Umbilical cord (tissue), 2 donors: ENCODE data around the gene STAC. TPM values are rescaled to one million over a fixed set of nuclear protein-coding genes. Genes with fewer than 3 reads are reported as not detected.
"Not testable (repeated sequence)": the region's sequence is repeated elsewhere in the genome, so short reads cannot be mapped to it uniquely, and the experiment has no call there.

ENCODE experiments used
- DNase-seq: peaks from one replicate; pipeline ENCODE4 v3.0.0-alpha.2; 2015; ENCODE audit warnings: low spot score
- total RNA-seq: library from RNA; depleted of rRNA; stranded (reverse); fragments of >200 nt; gene quantifications from one replicate; pipeline ENCODE4 v1.2.3, GENCODE V29; 2014; ENCODE audit warnings: low replicate concordance; ENCODE audit not compliant: insufficient read depth

Gene STAC
- total RNA-seq, 1 donor from 2014 or later: 6.7 TPM

GRCh38 chr3:36416599-36416998 is 36.3 kb downstream of the STAC start:
- no peak for DNase-seq

GRCh38 chr3:36417237-36417636 is 36.9 kb downstream of the STAC start:
- DNase-seq: no peak

- no peak for DNase-seq
Measured at GRCh38 chr3:36418296-36418695, 38.0 kb downstream of the STAC start.

GRCh38 chr3:36428445-36428844 is 48.1 kb downstream of the STAC start:
- DNase-seq: no peak

GRCh38 chr3:36429986-36430485 is 49.7 kb downstream of the STAC start:
- DNase-seq: no peak

GRCh38 chr3:36433511-36433910 is 53.2 kb downstream of the STAC start:
- no peak for DNase-seq

- no peak for DNase-seq
Measured at GRCh38 chr3:36434687-36435426, 54.6 kb downstream of the STAC start.

GRCh38 chr3:36443028-36443686 is 62.9 kb downstream of the STAC start:
- DNase-seq: no peak

- no peak for DNase-seq
Measured at GRCh38 chr3:36444909-36445308, 64.6 kb downstream of the STAC start.

- DNase-seq: no peak
Measured at GRCh38 chr3:36446276-36446675, 66.0 kb downstream of the STAC start.

- no peak for DNase-seq
Measured at GRCh38 chr3:36447061-36447460, 66.8 kb downstream of the STAC start.

GRCh38 chr3:36451816-36452215 is 71.5 kb downstream of the STAC start:
- DNase-seq: no peak

GRCh38 chr3:36453213-36453612 is 72.9 kb downstream of the STAC start:
- not testable (repeated sequence) for DNase-seq

- not testable (repeated sequence) for DNase-seq
Measured at GRCh38 chr3:36453896-36454295, 73.6 kb downstream of the STAC start.

- no peak for DNase-seq
Measured at GRCh38 chr3:36455406-36455805, 75.1 kb downstream of the STAC start.

- no peak for DNase-seq
Measured at GRCh38 chr3:36456784-36457183, 76.5 kb downstream of the STAC start.

- DNase-seq: no peak
Measured at GRCh38 chr3:36457667-36458066, 77.4 kb downstream of the STAC start.

GRCh38 chr3:36459177-36459576 is 78.9 kb downstream of the STAC start:
- DNase-seq: no peak

GRCh38 chr3:36461597-36461996 is 81.3 kb downstream of the STAC start:
- no peak for DNase-seq

GRCh38 chr3:36472045-36472444 is 91.7 kb downstream of the STAC start:
- not testable (repeated sequence) for DNase-seq

GRCh38 chr3:36475558-36475957 is 95.3 kb downstream of the STAC start:
- DNase-seq: no peak

- no peak for DNase-seq
Measured at GRCh38 chr3:36476286-36476942, 96.1 kb downstream of the STAC start.

GRCh38 chr3:36477655-36478054 is 97.4 kb downstream of the STAC start:
- no peak for DNase-seq
